Aorta (tissue), 5 donors: ENCODE measurements around the gene BCL2L2. TPM values are rescaled to one million over a fixed set of nuclear protein-coding genes. Genes with fewer than 3 reads are reported as not detected.
A peak's percentile ranks its signal among the peaks of the same experiment; 100 is the strongest.

ENCODE experiments used
- ATAC-seq: fragments of 200-7000 bp; cut with Tn5 transposase; one replicate; pipeline ENCODE4 v1.9.1; 2022; ENCODE audit warnings: moderate library complexity; ENCODE audit not compliant: low FRiP score
- DNase-seq, 2 donors: peaks; one replicate each; pipeline ENCODE4 v3.0.0-alpha.2; 2020
- H3K27ac ChIP-seq, 2 donors: one replicate each; pipeline ENCODE4 v1.5.1; 2013; ENCODE audit warnings: low read length in 2 of 2, mild to moderate bottlenecking in 2 of 2, moderate library complexity in 2 of 2, control low read depth in 1 of 2, inconsistent platforms in 1 of 2, low read depth in 1 of 2
- H3K27me3 ChIP-seq, 2 donors: one replicate each; pipeline ENCODE4 v1.6.1; 2013; ENCODE audit warnings: control low read depth in 1 of 2, low read length in 1 of 2, mild to moderate bottlenecking in 1 of 2, moderate library complexity in 1 of 2; ENCODE audit not compliant: insufficient read depth in 2 of 2, control insufficient read depth in 1 of 2
- H3K36me3 ChIP-seq, 2 donors: one replicate each; pipeline ENCODE4 v1.6.1; 2013; ENCODE audit warnings: control low read depth in 1 of 2, low read length in 1 of 2, mild to moderate bottlenecking in 1 of 2; ENCODE audit not compliant: insufficient read depth in 2 of 2, control insufficient read depth in 1 of 2
- H3K4me1 ChIP-seq, 2 donors: one replicate each; pipeline ENCODE4 v1.6.1; 2013; ENCODE audit warnings: low read length in 2 of 2, control low read depth in 1 of 2, mild to moderate bottlenecking in 1 of 2, moderate library complexity in 1 of 2; ENCODE audit not compliant: insufficient read depth in 2 of 2, control insufficient read depth in 1 of 2
- H3K4me3 ChIP-seq, 2 donors: one replicate each; pipeline ENCODE4 v1.5.1; 2013; ENCODE audit warnings: low read length in 2 of 2, control low read depth in 1 of 2, mild to moderate bottlenecking in 1 of 2
- H3K9me3 ChIP-seq: one replicate; pipeline ENCODE4 v1.6.1; 2013; ENCODE audit warnings: mild to moderate bottlenecking, low read length; ENCODE audit not compliant: control insufficient read depth
- WGBS, 2 donors: extraction: QIAGEN DNeasy Blood & Tissue Kit; methylation state at CpG; one replicate each; pipeline ENCODE4 v1.1.7; 2013; 5-methylcytosine and 5-hydroxymethylcytosine counted together
- intact Hi-C, 2 donors: fragments of 100-400 bp; cut with DNase I; formaldehyde crosslinking; loops; one replicate each; pipeline versions ENCODE4 v1.14.2 to v1.15.0; 2022
- polyA plus RNA-seq, 2 donors: library from polyadenylated mRNA; stranded (reverse); fragments of 200-250 nt; gene quantifications; one replicate each; pipeline ENCODE4 v1.2.3, GENCODE V29; 2013
- total RNA-seq, 2 donors: library from RNA; stranded (reverse); fragmentation: NEBNext Ultra II Directional; extraction: Animal tissue kit (Norgen Biotek cat#: 25700); gene quantifications; one replicate each; pipeline ENCODE4 v1.2.1, GENCODE V29; 2021
- donor health status: healthy with polysubstance abuse.
- donor health status: Bipolar disorder and iron deficiency.
- donor health status: DM: no; HTN: no; CAD: no.
- donor health status: DM: no; HTN: no; CAD: no.
- donor health status: DM: yes; HTN: yes; CAD: no.

Gene BCL2L2
- total and polyA plus RNA-seq, 4 donors: 66.1 to 114 (median 69.7) TPM

- Histone ChIP-seq H3K36me3 (peaks cover under 1 to 7% of the 10 kb centered on the region in 2 donors), H3K4me1 (no peaks in the 10 kb centered on the region), H3K27me3 (no peaks in the 10 kb centered on the region), H3K9me3 (no peaks in the 10 kb centered on the region), H3K27ac (no peak overlapping the region), H3K4me3 (no peak overlapping the region)
- intact Hi-C loops: loop anchor here (1.0 to 10.0 kb wide), 5 partner anchors 52 to 237 kb away; partner anchors contain the start of genes AP1G2 (in 1 of the 2), THTPA (in 1 of the 2) and ZFHX2 (in 1 of the 2)
- ATAC-seq: peak; percentile 87
- DNase-seq: no peak
- WGBS, 2 donors: 25 to 28% methylated on average over 4 of the region's 4 CpGs
These were observed 21.5 kb downstream of the BCL2L2 start for GRCh38 chr14:23327947-23328744.

- H3K27ac ChIP-seq: no peak overlapping the region
- intact Hi-C loops: no loop called here
- no peaks in the 10 kb centered on the region for H3K27me3 ChIP-seq
- H3K9me3 ChIP-seq: no peaks in the 10 kb centered on the region
- WGBS, 2 donors: 87 to 89% methylated on average over 5 of the region's 5 CpGs
- no peak overlapping the region for H3K4me3 ChIP-seq
- DNase-seq (no peak), ATAC-seq (no peak)
- H3K36me3 ChIP-seq: no peaks in the 10 kb centered on the region
- H3K4me1 ChIP-seq: no peaks in the 10 kb centered on the region
These were observed 29.0 kb downstream of the BCL2L2 start for GRCh38 chr14:23335623-23336022.

GRCh38 chr14:23339506-23340268, 33.1 kb downstream of the BCL2L2 start:
- Histone ChIP-seq H3K27me3 (no peaks in the 10 kb centered on the region), H3K4me1 (no peaks in the 10 kb centered on the region), H3K27ac (no peak overlapping the region), H3K9me3 (no peaks in the 10 kb centered on the region), H3K36me3 (no peaks in the 10 kb centered on the region), H3K4me3 (no peak overlapping the region)
- ATAC-seq: no peak
- 88 to 91% methylated on average over 1 of the region's 1 CpG for WGBS, 2 donors
- intact Hi-C loops: no loop called here
- no peak for DNase-seq

- no peaks in the 10 kb centered on the region for H3K36me3 ChIP-seq
- intact Hi-C loops: no loop called here
- H3K4me1 ChIP-seq: no peaks in the 10 kb centered on the region
- WGBS, 2 donors: 50 to 55% methylated on average over 3 of the region's 3 CpGs
- no peaks in the 10 kb centered on the region for H3K27me3 ChIP-seq
- no peak overlapping the region for H3K4me3 ChIP-seq
- ATAC-seq (no peak), DNase-seq (no peak)
- H3K27ac ChIP-seq: no peak overlapping the region
- no peaks in the 10 kb centered on the region for H3K9me3 ChIP-seq
These were observed 37.8 kb downstream of the BCL2L2 start for GRCh38 chr14:23344481-23344880.

GRCh38 chr14:23345987-23346692, 39.5 kb downstream of the BCL2L2 start:
- 78 to 80% methylated on average over 12 to 13 of the region's 13 CpGs for WGBS, 2 donors
- ATAC-seq (no peak), DNase-seq (no peak)
- no peak overlapping the region for H3K4me3 ChIP-seq
- no peaks in the 10 kb centered on the region for H3K9me3 ChIP-seq
- H3K36me3 ChIP-seq: no peaks in the 10 kb centered on the region
- no peaks in the 10 kb centered on the region for H3K27me3 ChIP-seq
- H3K27ac ChIP-seq: no peak overlapping the region
- no peaks in the 10 kb centered on the region for H3K4me1 ChIP-seq
- intact Hi-C loops: no loop called here

- ATAC-seq (no peak), DNase-seq (no peak)
- H3K36me3 ChIP-seq: no peaks in the 10 kb centered on the region
- H3K9me3 ChIP-seq: no peaks in the 10 kb centered on the region
- intact Hi-C loops: no loop called here
- H3K4me1 ChIP-seq: no peaks in the 10 kb centered on the region
- no peak overlapping the region for H3K27ac ChIP-seq
- 83 to 84% methylated on average over 26 to 27 of the region's 27 CpGs for WGBS, 2 donors
- no peaks in the 10 kb centered on the region for H3K27me3 ChIP-seq
- H3K4me3 ChIP-seq: no peak overlapping the region
These were observed 40.2 kb downstream of the BCL2L2 start for GRCh38 chr14:23346693-23347405.

GRCh38 chr14:23347406-23348296, 41.0 kb downstream of the BCL2L2 start:
- intact Hi-C loops: no loop called here
- WGBS, 2 donors: 91 to 93% methylated on average over 19 of the region's 19 CpGs
- no peak for ATAC-seq
- H3K27ac ChIP-seq: no peak overlapping the region
- no peaks in the 10 kb centered on the region for H3K27me3 ChIP-seq
- no peak overlapping the region for H3K4me3 ChIP-seq
- no peak for DNase-seq
- H3K4me1 ChIP-seq: no peaks in the 10 kb centered on the region
- no peaks in the 10 kb centered on the region for H3K36me3 ChIP-seq
- H3K9me3 ChIP-seq: no peaks in the 10 kb centered on the region
